HEK293 (cell line): ENCODE measurements around the gene EML6.

Source experiments
- PATZ1 ChIP-seq: fragments of 450-650 bp; formaldehyde crosslinking; IDR thresholded peaks from 2 replicates; pipeline ENCODE4 v1.5.1; 2016; ENCODE audit warnings: missing biosample characterization, missing genetic modification characterization
- ZNF521 ChIP-seq: fragments of 450-650 bp; formaldehyde crosslinking; IDR thresholded peaks from 2 replicates; pipeline ENCODE4 v1.5.1; 2017; ENCODE audit warnings: missing biosample characterization, mild to moderate bottlenecking, missing genetic modification characterization

GRCh38 chr2:54801352-54801751 is 77.9 kb downstream of the EML6 start:
- TF ChIP-seq ZNF521 (tag by site-specific recombination) = no peak
- no peak for TF ChIP-seq PATZ1 (tag by site-specific recombination)
